Smooth muscle cell (in vitro differentiated cells): ENCODE measurements around the gene TENM4. TPM values are rescaled to one million over a fixed set of nuclear protein-coding genes. Genes with fewer than 3 reads are reported as not detected.
A peak's percentile ranks its signal among the peaks of the same experiment; 100 is the strongest.

Experiments used
- DNase-seq: peaks from one replicate; lab custom pipeline; 2025; ENCODE audit not compliant: unreplicated experiment; lab: John Stamatoyannopoulos, UW
- H2AFZ ChIP-seq: fragments of 200-600 bp; sonication (generic); 2 replicates; pipeline ENCODE4 v1.6.0; 2016; ENCODE audit warnings: antibody characterized with exemption, low read depth, mild to moderate bottlenecking
- H3F3A ChIP-seq: fragments of 200-600 bp; sonication (generic); 2 replicates; pipeline ENCODE4 v1.6.0; 2017; ENCODE audit warnings: antibody characterized with exemption, low read depth
- H3K27ac ChIP-seq: fragments of 200-600 bp; sonication (generic); 2 replicates; pipeline ENCODE4 v1.5.1; 2016; ENCODE audit warnings: low read depth, mild to moderate bottlenecking
- H3K27me3 ChIP-seq: fragments of 200-600 bp; sonication (generic); 2 replicates; pipeline ENCODE4 v1.6.1; 2016; ENCODE audit warnings: low read depth, mild to moderate bottlenecking
- H3K36me3 ChIP-seq: fragments of 200-600 bp; sonication (generic); 2 replicates; pipeline ENCODE4 v1.5.1; 2016; ENCODE audit warnings: low read depth
- H3K4me1 ChIP-seq: fragments of 200-600 bp; sonication (generic); 2 replicates; pipeline ENCODE4 v1.5.1; 2016; ENCODE audit warnings: low read depth
- H3K4me2 ChIP-seq: fragments of 200-600 bp; sonication (generic); 2 replicates; pipeline ENCODE4 v1.6.0; 2016; ENCODE audit warnings: mild to moderate bottlenecking
- H3K4me3 ChIP-seq: fragments of 200-600 bp; sonication (generic); 2 replicates; pipeline ENCODE4 v1.5.1; 2016; ENCODE audit warnings: mild to moderate bottlenecking
- H3K79me2 ChIP-seq: fragments of 200-600 bp; sonication (generic); 2 replicates; pipeline ENCODE4 v1.6.0; 2016; ENCODE audit warnings: low read depth, mild to moderate bottlenecking
- H3K9ac ChIP-seq: fragments of 200-600 bp; sonication (generic); 2 replicates; pipeline ENCODE4 v1.6.0; 2016; ENCODE audit warnings: low read depth
- H3K9me3 ChIP-seq: fragments of 200-600 bp; sonication (generic); replicated peaks from 2 replicates; pipeline ENCODE4 v1.5.1; 2016; ENCODE audit warnings: low read depth
- H4K20me1 ChIP-seq: fragments of 200-600 bp; sonication (generic); 2 replicates; pipeline ENCODE4 v1.6.0; 2016; ENCODE audit warnings: low read depth
- WGBS: methylation state at CpG from one replicate; pipeline ENCODE4 v1.1.7; 2016; ENCODE audit warnings: low lambda C conversion rate; 5-methylcytosine and 5-hydroxymethylcytosine counted together
- polyA plus RNA-seq: library from polyadenylated mRNA; unstranded; fragments of >200 nt; fragmentation: Nextera tagmentation; extraction: Ambion mirVana; gene quantifications from 2 replicates; pipeline ENCODE4 v1.2.1, GENCODE V29; 2016
- total RNA-seq: library from RNA; depleted of rRNA; stranded (reverse); fragments of >200 nt; gene quantifications from 2 replicates; pipeline ENCODE4 v1.2.3, GENCODE V29; 2014
- TF ChIP-seq, protein P1 (sequence below): fragments of 200-600 bp; sonication (generic); IDR thresholded peaks from 2 replicates; pipeline ENCODE4 v1.5.1; 2017; ENCODE audit warnings: borderline replicate concordance, mild to moderate bottlenecking, antibody characterized with exemption; ENCODE audit not compliant: insufficient read depth, poor library complexity, severe bottlenecking

TENM4 gene
- total and polyA plus RNA-seq, 2 experiments from 2014 or later = 31.6 to 38.2 TPM

GRCh38 chr11:78967811-78968210 is 473.0 kb downstream of the TENM4 start:
- H4K20me1 ChIP-seq = no peaks in the 10 kb centered on the region
- 95% methylated on average over 3 of the region's 3 CpGs for WGBS
- TF ChIP-seq, protein P1, sequence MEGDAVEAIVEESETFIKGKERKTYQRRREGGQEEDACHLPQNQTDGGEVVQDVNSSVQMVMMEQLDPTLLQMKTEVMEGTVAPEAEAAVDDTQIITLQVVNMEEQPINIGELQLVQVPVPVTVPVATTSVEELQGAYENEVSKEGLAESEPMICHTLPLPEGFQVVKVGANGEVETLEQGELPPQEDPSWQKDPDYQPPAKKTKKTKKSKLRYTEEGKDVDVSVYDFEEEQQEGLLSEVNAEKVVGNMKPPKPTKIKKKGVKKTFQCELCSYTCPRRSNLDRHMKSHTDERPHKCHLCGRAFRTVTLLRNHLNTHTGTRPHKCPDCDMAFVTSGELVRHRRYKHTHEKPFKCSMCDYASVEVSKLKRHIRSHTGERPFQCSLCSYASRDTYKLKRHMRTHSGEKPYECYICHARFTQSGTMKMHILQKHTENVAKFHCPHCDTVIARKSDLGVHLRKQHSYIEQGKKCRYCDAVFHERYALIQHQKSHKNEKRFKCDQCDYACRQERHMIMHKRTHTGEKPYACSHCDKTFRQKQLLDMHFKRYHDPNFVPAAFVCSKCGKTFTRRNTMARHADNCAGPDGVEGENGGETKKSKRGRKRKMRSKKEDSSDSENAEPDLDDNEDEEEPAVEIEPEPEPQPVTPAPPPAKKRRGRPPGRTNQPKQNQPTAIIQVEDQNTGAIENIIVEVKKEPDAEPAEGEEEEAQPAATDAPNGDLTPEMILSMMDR = no peak
- H3K4me2 ChIP-seq = no peak overlapping the region
- H3K9me3 ChIP-seq = no peaks in the 10 kb centered on the region
- H2AFZ ChIP-seq = no peak overlapping the region
- no peak overlapping the region for H3K9ac ChIP-seq
- DNase-seq = no peak
- H3K27ac ChIP-seq = no peak overlapping the region
- H3F3A ChIP-seq = no peaks in the 10 kb centered on the region
- peaks cover 2% of the 10 kb centered on the region for H3K79me2 ChIP-seq
- H3K4me3 ChIP-seq = no peak overlapping the region
- H3K4me1 ChIP-seq = no peaks in the 10 kb centered on the region
- no peaks in the 10 kb centered on the region for H3K27me3 ChIP-seq
- no peaks in the 10 kb centered on the region for H3K36me3 ChIP-seq

DNA sequence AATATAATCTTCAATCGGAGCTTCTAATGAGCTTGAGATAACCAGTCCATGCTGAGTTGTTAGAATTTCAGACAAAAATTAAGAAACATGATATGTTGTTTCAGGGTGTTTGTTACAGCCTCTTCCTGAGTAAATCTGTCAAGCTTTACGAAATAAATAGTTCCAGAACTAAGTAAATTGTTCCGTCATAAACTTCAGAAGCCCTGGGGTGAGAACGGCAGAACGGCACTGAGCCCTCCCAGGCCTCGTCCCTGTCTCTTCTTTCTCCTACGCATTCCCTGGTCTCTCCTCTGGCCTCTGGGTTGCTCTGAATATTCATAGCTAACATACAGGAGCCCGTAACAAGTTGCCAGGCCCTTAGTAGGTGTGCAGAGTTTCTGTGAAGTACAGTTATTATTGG is 475.4 kb downstream of the TENM4 start:
- Histone ChIP-seq H3K27ac (no peak overlapping the region), H3K9ac (no peak overlapping the region), H3K4me3 (no peak overlapping the region), H3K4me1 (peaks cover 14% of the 10 kb centered on the region), H3K9me3 (no peaks in the 10 kb centered on the region), H3F3A (no peaks in the 10 kb centered on the region), H3K36me3 (no peaks in the 10 kb centered on the region), H2AFZ (no peak overlapping the region), H3K79me2 (peaks cover 9% of the 10 kb centered on the region), H4K20me1 (peaks cover 4% of the 10 kb centered on the region), H3K27me3 (no peaks in the 10 kb centered on the region), H3K4me2 (no peak overlapping the region)
- no peak for DNase-seq
- WGBS = 47% methylated on average over 8 of the region's 8 CpGs
- TF ChIP-seq, protein P1 = no peak

DNA sequence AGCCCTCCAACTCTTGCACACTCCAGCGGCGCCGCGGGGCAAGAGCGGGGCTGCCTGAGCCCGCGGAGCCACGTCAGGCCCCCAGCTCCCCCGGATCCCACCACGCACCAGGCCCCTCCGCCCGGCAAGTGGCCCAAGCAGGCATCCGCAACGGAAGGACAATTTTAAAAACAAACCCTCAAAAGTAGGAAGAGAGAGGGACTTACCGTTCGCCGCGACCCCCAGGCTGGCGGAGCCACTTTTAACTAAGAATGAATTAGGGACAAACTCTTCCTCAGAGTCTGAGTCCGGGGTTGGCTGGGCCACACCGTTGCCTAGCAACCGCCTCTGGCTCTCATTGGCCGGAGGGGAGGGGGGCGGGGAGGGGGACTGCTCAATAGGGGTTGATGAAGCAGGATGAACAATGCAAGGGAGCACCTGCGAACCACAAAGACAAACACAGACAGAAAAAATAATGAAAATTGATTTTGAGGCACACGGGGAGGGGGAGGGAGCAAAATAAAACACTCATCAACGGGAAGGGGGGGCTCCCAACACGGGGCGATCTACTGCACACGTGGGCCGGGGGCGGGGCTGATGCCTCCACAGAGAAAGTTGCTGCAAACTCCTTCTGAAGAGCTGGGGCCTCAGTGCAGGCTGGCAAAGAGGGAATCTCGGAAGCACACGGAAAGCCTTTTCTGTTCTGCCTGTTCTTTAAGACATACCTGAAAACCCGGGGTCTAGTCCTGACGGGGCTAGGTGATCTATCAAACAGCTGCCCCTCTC is 478.7 kb downstream of the TENM4 start:
- Histone ChIP-seq H3K27ac (no peak overlapping the region), H3F3A (peaks cover 6% of the 10 kb centered on the region), H3K9ac (peak overlapping the region; percentile 76), H3K79me2 (peaks cover 9% of the 10 kb centered on the region), H3K4me1 (peaks cover 34% of the 10 kb centered on the region), H4K20me1 (peaks cover 4% of the 10 kb centered on the region), H2AFZ (peak overlapping the region; percentile 40), H3K27me3 (no peaks in the 10 kb centered on the region), H3K4me3 (peak overlapping the region; percentile 51), H3K9me3 (no peaks in the 10 kb centered on the region), H3K36me3 (no peaks in the 10 kb centered on the region), H3K4me2 (peak overlapping the region; percentile 89)
- DNase-seq = peak; percentile 36
- WGBS = 14% methylated on average over 33 of the region's 36 CpGs
- TF ChIP-seq, protein P1 = no peak

- Histone ChIP-seq H3K9me3 (no peaks in the 10 kb centered on the region), H3K27ac (no peak overlapping the region), H3K4me1 (peaks cover 43% of the 10 kb centered on the region), H3K36me3 (no peaks in the 10 kb centered on the region), H3K9ac (no peak overlapping the region), H3F3A (peaks cover 9% of the 10 kb centered on the region), H3K4me2 (peak overlapping the region; percentile 89), H3K27me3 (no peaks in the 10 kb centered on the region), H4K20me1 (peaks cover 4% of the 10 kb centered on the region), H3K4me3 (peak overlapping the region; percentile 51), H2AFZ (no peak overlapping the region), H3K79me2 (peaks cover 15% of the 10 kb centered on the region)
- WGBS = 8% methylated on average over 3 of the region's 3 CpGs
- TF ChIP-seq, protein P1 = peak; percentile 32
- no peak for DNase-seq
Observed at GRCh38 chr11:78961247-78961646, 479.6 kb downstream of the TENM4 start.
